ENCODE measurements around the gene IRF2BPL. TPM values are rescaled to one million over a fixed set of nuclear protein-coding genes. Genes with fewer than 3 reads are reported as not detected.

Gene IRF2BPL
- total RNA-seq (2022) (24.1 and 24.7 TPM in 2 replicates), Bru-seq, nascent RNA (percentile 68 among the genes with signal in this experiment), BruChase-seq, experiment 1, labeled RNA remaining after a 2-hour chase (percentile 87 among the genes with signal in this experiment), BruChase-seq, experiment 2, labeled RNA remaining after a 6-hour chase (percentile 68 among the genes with signal in this experiment)
- long read RNA-seq, full-length matches to known transcripts: 17 of 17 reads
- long read RNA-seq, partial matches to known transcripts: 0 of 17 reads
- long read RNA-seq, other reads (novel, unspliced or antisense): 0 of 17 reads

DNA sequence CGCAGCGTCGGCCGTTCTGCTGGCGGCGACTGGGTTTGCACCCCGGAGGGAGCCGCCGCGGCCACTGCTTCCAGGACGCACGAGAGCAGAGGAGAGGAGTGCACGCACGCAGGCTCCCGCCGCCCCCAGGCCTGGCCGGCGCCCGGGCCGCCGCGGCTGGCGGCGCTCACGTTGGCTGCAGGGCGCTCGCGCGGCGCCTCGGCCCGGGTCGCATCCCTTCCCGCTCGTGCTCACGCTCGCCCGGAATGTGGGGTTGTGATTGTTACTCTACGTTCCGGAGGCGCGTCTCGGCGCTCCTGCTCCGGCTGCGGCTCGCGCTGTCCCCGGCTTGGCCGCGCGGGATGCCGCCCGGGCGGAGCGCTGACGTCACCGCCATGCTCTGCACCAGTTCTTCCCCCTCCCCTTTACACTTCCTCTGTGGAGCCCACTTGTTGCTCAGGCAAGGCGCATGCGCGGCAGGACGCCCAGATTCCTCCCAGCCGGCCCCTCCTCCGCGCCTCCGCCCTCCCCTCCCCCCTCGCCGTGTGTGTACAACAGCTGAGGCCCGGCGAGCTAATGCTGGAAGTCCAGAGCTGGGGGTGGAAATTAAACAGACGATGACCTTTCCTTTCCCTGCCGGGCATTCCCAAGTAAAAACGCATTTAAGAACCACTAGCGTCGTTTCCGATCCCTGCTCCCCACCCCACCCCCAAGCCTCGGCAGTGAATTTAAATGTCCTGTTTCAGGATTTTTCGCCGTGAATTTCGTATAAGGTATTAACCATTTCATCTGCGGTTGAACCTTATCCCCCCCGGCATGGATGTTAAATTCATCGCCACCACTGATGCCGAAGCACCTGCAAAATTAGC lies at the start of gene IRF2BPL:
IRF2BPL (minus strand) TSS at position 325 of the 848 bp plus-strand sequence. CDS start 916 bp downstream, outside the sequence.
- DNase-seq: peak; percentile 96 to 99
- Histone ChIP-seq H3K36me3 (ENCODE audit: control insufficient read depth, insufficient read depth, low read length) (no peaks in the 10 kb centered on the region), H3K4me1 (peaks cover 53% of the 10 kb centered on the region), H3K4me3 (ENCODE audit: low read depth, low read length) (peak within 1 kb of the TSS; percentile 90), H3K9me3 (no peaks in the 10 kb centered on the region), H3K27me3 (replicated peaks; ENCODE audit: control insufficient read depth, insufficient read depth, low read length) (no peaks in the 10 kb centered on the region)
- ChIA-PET CTCF (interaction anchor here (0.5 to 1.2 kb wide), 9 partner anchors 14 to 1569 kb away, joined by 3 to 7 read pairs (median 4); no protein-coding TSS in a partner anchor), POLR2A (interaction anchor here (0.5 to 1.4 kb wide), 8 partner anchors 11 to 349 kb away, joined by 3 to 11 read pairs (median 5); partner anchors contain the start of genes ANGEL1 and SAMD15)
- H3K4me3 Mint-ChIP-seq (ENCODE audit: unreplicated experiment): peak within 1 kb of the TSS; percentile 89
- peak within 1 kb of the TSS; percentile 92 for H3K27ac Mint-ChIP-seq (ENCODE audit: unreplicated experiment)
- BruUV-seq (replicated peaks): no TSS peak
- H3K36me3 Mint-ChIP-seq (ENCODE audit: insufficient read depth, unreplicated experiment): peaks cover 24% of the 10 kb centered on the region
- H3K27me3 Mint-ChIP-seq (ENCODE audit: insufficient read depth, unreplicated experiment): no peaks in the 10 kb centered on the region
- no peaks in the 10 kb centered on the region for H3K9me3 Mint-ChIP-seq (ENCODE audit: unreplicated experiment)
- H3K4me1 Mint-ChIP-seq (ENCODE audit: low read depth, unreplicated experiment): peaks cover 27% of the 10 kb centered on the region
- intact Hi-C loops (cut with micrococcal nuclease; ENCODE audit: unreplicated experiment): loop anchor here (2.0 kb wide), 1 partner anchor 16 kb away; no protein-coding TSS in a partner anchor
- TF ChIP-seq, protein P1, sequence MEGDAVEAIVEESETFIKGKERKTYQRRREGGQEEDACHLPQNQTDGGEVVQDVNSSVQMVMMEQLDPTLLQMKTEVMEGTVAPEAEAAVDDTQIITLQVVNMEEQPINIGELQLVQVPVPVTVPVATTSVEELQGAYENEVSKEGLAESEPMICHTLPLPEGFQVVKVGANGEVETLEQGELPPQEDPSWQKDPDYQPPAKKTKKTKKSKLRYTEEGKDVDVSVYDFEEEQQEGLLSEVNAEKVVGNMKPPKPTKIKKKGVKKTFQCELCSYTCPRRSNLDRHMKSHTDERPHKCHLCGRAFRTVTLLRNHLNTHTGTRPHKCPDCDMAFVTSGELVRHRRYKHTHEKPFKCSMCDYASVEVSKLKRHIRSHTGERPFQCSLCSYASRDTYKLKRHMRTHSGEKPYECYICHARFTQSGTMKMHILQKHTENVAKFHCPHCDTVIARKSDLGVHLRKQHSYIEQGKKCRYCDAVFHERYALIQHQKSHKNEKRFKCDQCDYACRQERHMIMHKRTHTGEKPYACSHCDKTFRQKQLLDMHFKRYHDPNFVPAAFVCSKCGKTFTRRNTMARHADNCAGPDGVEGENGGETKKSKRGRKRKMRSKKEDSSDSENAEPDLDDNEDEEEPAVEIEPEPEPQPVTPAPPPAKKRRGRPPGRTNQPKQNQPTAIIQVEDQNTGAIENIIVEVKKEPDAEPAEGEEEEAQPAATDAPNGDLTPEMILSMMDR (IDR thresholded peaks at IDR 0.05; ENCODE audit: insufficient read depth in 1 of 2, low read depth in 1 of 2, low read length in 1 of 2, severe bottlenecking in 1 of 2, unreplicated experiment in 1 of 2): no peak

DNA sequence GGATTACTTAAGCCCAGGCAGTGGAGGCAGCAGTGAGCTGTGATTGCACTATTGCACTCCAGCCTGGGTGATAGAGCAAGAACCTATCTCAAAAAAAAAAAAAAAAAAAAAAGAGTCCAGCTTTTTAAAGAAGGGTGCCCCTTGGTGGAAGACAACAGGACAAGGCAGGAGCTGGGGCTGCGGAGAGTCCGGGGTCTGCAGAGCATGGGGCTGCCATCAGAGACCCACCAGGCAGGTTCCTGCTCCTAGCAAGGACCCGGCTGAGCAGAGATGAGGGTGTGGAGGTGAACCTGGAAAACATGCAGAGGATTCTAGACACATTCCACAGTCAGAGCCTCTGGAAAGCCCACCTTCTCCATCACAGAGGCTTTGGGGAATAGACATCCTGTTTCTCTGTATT lies 48.5 kb upstream of the IRF2BPL start:
- Mint-ChIP-seq H3K9me3 (ENCODE audit: unreplicated experiment) (no peaks in the 10 kb centered on the region), H3K4me1 (ENCODE audit: low read depth, unreplicated experiment) (no peaks in the 10 kb centered on the region), H3K4me3 (ENCODE audit: unreplicated experiment) (no peak overlapping the region), H3K36me3 (ENCODE audit: insufficient read depth, unreplicated experiment) (no peaks in the 10 kb centered on the region), H3K27me3 (ENCODE audit: insufficient read depth, unreplicated experiment) (no peaks in the 10 kb centered on the region), H3K27ac (ENCODE audit: unreplicated experiment) (no peak overlapping the region)
- POLR2A ChIA-PET: interaction anchor here (0.6 kb wide), 1 partner anchor 19 kb away, joined by 7 read pairs; no protein-coding TSS in a partner anchor
- Histone ChIP-seq H3K36me3 (ENCODE audit: control insufficient read depth, insufficient read depth, low read length) (no peaks in the 10 kb centered on the region), H3K4me1 (no peaks in the 10 kb centered on the region), H3K4me3 (ENCODE audit: low read depth, low read length) (no peak overlapping the region), H3K27me3 (replicated peaks; ENCODE audit: control insufficient read depth, insufficient read depth, low read length) (no peaks in the 10 kb centered on the region), H3K9me3 (no peaks in the 10 kb centered on the region)
- BruUV-seq (replicated peaks): no TSS peak
- CTCF ChIA-PET: interaction anchor here (0.6 to 1.9 kb wide), 4 partner anchors 26 to 203 kb away, joined by 3 to 6 read pairs (median 4); no protein-coding TSS in a partner anchor
- TF ChIP-seq, protein P1 (IDR thresholded peaks at IDR 0.05; ENCODE audit: insufficient read depth in 1 of 2, low read depth in 1 of 2, low read length in 1 of 2, severe bottlenecking in 1 of 2, unreplicated experiment in 1 of 2): no peak
- intact Hi-C loops (cut with micrococcal nuclease; ENCODE audit: unreplicated experiment): no loop called here
- DNase-seq: no peak

DNA sequence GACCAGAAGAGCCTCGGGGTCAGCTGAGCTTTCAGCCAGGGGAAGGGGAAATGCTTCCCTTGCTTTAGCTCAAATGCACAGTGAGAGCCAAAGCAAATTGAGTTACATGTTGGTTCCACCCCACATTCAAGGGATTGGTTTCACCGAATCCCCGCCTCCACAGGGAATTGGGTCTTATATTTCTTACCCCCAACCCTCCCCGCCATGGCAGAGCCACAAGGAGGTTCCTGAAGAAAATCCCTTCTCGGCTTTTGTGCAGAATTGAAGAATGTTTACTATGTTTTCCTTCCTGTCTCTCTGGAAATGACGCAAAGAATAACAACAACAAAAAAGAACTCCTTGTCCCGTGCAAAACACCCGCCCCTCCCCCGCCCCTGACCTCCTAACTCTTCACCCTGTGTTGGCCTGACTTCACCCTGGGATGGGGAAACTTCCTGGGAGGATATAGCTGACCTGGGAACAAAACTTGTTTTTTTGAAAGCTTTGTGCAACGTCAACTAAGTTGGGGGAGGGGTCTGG lies 47.7 kb upstream of the IRF2BPL start:
- Histone ChIP-seq H3K27me3 (replicated peaks; ENCODE audit: control insufficient read depth, insufficient read depth, low read length) (no peaks in the 10 kb centered on the region), H3K9me3 (no peaks in the 10 kb centered on the region), H3K4me3 (ENCODE audit: low read depth, low read length) (no peak overlapping the region), H3K4me1 (no peaks in the 10 kb centered on the region), H3K36me3 (ENCODE audit: control insufficient read depth, insufficient read depth, low read length) (no peaks in the 10 kb centered on the region)
- no peaks in the 10 kb centered on the region for H3K27me3 Mint-ChIP-seq (ENCODE audit: insufficient read depth, unreplicated experiment)
- no peaks in the 10 kb centered on the region for H3K4me1 Mint-ChIP-seq (ENCODE audit: low read depth, unreplicated experiment)
- TF ChIP-seq, protein P1 (IDR thresholded peaks at IDR 0.05; ENCODE audit: insufficient read depth in 1 of 2, low read depth in 1 of 2, low read length in 1 of 2, severe bottlenecking in 1 of 2, unreplicated experiment in 1 of 2): no peak
- H3K36me3 Mint-ChIP-seq (ENCODE audit: insufficient read depth, unreplicated experiment): no peaks in the 10 kb centered on the region
- no peaks in the 10 kb centered on the region for H3K9me3 Mint-ChIP-seq (ENCODE audit: unreplicated experiment)
- no peak overlapping the region for H3K4me3 Mint-ChIP-seq (ENCODE audit: unreplicated experiment)
- BruUV-seq (replicated peaks): no TSS peak
- no peak for DNase-seq
- POLR2A ChIA-PET: no interaction called here
- no peak overlapping the region for H3K27ac Mint-ChIP-seq (ENCODE audit: unreplicated experiment)
- intact Hi-C loops (cut with micrococcal nuclease; ENCODE audit: unreplicated experiment): no loop called here
- CTCF ChIA-PET: interaction anchor here (0.6 to 1.9 kb wide), 4 partner anchors 25 to 422 kb away, joined by 3 to 6 read pairs (median 4); no protein-coding TSS in a partner anchor
